ENCODE results near the gene RBL1.
"Not testable (repeated sequence)": the region's sequence is repeated elsewhere in the genome, so short reads cannot be mapped to it uniquely, and the experiment has no call there.

Gene RBL1

DNA sequence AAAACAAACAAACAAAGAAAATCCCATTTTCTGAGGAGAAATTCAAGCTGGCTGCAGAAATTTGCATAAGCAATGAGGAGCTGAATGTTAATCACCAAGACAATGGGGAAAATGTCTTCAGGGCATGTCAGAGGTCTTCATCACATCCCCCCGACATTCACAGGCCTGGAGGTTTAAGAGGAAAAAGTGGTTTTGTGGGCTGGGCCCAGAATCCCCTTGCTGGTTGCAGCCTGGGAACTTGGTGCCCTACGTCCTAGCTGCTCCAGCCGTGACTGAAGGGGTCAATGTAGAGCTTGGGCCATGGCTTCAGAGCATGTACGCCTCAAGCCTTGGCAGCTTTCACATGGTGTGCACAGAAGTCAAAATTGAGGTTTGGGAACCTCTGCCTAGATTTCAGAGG lies 101.6 kb downstream of the RBL1 start:
- DNase-seq, result not testable (repeated sequence)

DNA sequence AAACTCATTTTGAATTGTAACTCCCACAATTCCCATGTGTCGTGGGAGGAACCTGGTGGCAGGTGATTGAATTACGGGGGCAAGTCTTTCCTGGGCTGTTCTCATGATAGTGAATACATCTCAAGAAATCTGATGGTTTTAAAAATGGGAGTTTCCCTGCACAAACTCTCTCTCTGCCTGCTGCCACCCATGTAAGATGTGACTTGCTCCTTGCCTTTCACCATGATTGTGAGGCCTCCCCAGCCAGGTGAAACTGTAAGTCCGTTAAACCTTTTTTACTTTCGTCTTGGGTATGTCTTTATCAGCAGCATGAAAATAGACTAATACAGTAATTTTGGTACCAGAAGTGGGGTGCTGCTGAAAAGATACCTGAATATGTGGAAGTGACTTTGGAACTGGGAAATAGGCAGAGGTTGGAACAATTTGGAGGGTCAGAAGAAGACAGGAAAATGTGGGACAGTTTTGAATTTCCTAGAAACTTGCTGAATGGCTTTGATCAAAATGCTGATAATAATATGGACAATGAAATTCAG lies 102.9 kb downstream of the RBL1 start:
- no peak for DNase-seq

DNA sequence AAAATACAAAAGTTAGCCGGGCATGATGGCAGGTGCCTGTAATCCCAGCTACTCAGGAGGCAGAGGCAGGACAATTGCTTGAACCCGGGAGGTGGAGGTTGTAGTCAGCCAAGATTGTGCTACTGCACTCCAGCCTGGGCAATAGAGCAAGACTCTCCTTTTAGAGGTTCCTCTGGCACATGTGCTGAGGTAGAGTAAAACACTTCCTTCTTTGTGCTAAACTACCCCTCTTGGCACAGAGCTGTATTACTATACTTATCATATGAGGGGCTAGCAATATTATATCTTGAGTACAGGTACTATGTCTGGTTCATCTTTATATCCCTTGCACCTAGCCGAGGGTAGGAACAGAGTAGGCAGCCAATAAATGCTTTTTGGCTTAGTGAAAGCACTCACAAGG lies 104.1 kb downstream of the RBL1 start:
- DNase-seq, result no peak

DNA sequence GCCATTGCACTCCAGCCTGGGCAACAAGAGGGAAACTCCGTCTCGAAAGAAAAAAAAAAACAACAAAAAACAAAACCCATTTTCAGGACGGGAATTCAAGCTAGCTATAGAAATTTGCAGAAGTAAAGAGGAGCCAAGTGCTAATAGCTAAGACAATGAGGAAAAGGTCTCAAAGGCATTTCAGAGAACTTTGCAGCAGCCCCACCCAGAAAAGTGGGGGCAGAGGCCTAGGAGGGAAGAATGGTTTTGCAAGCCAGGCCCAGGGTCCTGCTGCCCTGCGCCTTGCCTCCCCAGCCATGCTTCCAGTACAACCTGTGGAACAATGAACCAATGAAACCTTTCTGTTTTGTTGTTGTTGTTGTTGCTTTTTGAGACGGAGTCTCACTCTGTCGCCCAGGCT lies 106.0 kb downstream of the RBL1 start:
- DNase-seq, result no peak

DNA sequence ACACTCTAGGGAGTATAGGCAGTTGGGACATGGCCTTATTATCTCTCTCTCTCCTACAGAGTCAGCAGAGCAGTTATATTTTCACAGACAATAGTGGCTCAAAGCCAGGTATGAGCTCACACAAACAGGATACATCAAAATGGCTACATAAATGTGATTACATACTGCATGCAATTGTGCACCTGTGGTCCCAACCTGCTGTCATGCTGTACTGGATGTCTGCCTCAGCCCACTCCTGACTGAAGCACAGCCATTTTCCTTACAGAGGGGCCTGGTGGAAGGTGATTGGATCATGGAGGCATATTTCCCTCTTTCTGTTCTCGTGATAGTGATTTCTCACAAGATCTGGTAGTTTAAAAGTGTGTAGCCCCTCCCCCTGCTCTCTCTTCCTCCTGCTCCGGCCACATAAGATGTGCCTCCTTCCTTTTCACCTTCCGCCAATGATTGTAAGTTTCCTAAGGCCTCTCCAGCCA lies 107.3 kb downstream of the RBL1 start:
- DNase-seq, result no peak

DNA sequence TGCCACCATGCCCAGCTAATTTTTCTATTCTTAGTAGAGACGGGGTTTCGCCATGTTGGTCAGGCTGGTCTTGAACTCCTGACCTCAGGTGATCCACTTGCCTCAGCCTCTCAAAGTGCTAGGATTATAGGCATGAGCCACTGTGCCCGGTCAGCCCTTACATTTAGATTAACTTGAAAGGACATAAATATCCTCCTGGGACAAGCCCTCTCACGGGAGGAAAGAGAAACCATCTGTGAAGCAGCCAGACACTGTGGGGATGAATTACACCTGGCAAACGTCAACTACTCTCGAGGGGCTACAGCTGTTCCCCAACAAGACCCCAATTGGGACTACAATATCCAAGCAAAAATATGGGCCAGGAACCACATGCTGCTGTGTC lies 111.5 kb downstream of the RBL1 start:
- DNase-seq, result no peak

DNA sequence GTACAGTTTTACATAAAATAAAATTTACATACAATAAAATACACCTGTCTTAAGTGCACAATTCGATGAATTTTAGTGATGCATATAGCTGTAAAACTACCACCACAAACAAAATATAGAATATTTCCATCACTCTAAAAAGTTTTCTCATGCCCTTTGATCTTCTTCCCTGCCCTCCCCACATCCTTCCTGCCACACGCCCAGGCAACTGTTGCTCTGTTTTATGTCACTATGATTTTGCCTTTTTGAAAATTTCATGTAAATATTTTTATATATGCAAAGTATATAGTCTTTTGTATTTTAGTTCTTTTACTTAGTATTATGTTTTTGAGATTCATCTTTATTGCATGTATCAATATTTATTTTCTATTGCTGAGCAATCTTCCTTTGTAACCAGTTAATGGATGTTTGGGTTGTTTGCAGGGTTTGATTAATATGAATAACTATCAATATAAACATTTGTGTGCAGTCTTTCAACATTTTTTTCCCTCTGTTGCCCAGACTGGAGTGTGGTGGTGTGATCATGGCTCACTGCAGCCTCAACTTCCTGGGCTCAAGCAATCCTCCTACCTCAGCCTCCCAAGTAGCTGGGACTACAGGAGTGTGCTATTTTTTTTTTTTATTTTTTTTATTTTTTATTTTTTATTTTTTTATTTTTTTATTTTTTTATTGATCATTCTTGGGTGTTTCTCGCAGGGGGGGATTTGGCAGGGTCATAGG lies 120.5 kb downstream of the RBL1 start:
- DNase-seq, result no peak

GRCh38 chr20:36974660-36975059 lies 121.1 kb downstream of the RBL1 start:
- DNase-seq, result no peak

DNA sequence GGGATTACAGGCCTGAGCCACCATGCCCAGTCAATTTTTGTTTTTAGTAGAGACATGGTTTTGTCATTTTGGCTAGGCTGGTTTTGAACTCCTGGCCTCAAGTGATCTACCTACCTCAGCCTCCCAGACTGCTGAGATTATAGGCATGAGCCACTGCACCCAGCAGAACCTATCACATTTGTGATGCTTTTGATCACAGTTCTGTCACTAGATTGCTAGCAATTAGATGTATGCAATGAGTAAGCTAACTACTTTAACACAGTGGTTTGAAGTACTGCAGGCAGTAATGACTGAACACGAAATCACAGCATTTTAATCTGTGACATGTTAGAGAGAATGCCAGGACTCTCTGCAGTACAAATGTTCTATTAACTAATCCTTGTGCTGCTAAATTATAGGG lies 124.7 kb downstream of the RBL1 start:
- DNase-seq, result no peak

GRCh38 chr20:36969478-36970186 lies 126.2 kb downstream of the RBL1 start:
- no peak for DNase-seq

- DNase-seq, result no peak
Observed at GRCh38 chr20:36969051-36969450, 126.7 kb downstream of the RBL1 start.

- DNase-seq, result no peak
Observed at GRCh38 chr20:36967636-36968035, 128.2 kb downstream of the RBL1 start.

DNA sequence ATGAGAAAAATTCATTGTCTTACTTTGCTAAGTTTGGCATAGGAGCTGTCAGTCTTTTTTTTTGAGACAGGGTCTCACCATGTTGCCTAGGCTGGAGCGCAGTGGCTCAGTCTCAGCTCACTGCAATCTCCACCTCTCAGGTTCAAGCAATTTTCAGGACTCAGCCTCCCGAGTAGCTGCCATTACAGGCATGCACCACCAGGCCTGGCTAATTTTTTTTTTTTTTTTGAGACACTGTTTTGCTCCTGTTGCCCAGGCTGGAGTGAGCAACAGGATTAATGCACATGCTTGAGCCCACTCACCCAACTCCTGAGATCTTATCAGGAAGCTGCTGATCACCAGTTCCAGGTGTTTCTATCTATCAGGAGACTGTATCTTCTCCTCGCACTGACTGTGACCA lies 128.8 kb downstream of the RBL1 start:
- not testable (repeated sequence) for DNase-seq

GRCh38 chr20:36962354-36962941 lies 133.3 kb downstream of the RBL1 start:
- not testable (repeated sequence) for DNase-seq

DNA sequence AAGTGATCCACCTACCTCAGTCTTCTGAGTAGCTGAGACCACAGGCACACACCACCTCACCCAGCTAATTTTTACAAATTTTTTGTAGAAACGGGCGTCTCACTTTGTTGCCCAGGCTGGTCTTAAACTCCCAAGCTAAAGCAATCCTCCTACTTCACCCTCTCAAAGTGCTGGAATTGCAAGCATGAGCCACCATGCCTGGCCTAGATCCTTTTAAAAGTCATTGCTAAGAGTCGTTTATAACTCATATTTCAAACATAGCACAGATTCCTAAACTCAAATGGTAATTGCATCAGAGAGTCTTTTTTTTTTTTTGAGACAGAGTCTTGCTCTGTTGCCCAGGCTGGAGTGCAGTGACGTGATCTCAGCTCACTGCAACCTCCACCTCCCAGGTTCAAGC lies 136.6 kb downstream of the RBL1 start:
- no peak for DNase-seq

DNA sequence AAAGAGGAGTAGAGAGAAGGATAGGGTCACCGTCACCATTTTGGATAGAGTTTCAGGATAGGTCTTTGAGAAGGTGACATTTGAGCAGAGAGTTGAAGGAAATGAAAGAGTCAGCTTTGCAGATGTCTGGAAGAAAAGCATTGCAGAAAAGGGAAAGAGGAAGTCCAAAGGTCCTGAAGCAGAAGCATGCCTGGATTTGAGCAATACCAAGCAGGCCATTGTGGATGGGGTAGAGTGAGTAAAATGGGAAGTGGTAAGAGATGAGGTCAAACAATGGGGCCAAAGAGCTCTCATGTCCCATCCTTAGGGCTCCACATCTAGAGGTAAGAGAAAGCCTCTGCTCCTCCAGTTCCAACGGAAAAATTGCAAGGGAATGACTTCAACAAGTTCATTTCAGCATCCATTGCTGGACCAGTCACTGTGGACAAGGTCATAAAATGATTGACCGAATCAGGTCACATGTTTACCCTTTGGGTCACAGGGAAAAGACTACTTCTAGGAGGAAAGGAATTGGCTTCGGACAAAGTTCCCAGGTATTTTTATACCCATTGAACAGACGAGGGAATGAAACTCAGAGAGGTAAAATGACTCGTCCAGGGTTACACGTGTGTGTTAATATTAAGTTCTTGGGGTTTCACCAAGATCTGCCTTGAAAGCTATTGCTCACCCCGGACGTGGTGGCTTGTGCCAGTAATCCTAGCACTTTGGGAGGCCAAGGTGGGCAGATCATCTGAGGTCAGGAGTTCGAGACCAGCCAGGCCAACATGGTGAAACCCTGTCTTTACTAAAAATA lies 137.7 kb downstream of the RBL1 start:
- DNase-seq, result no peak

- DNase-seq, result no peak
Observed at GRCh38 chr20:36956674-36957073, 139.1 kb downstream of the RBL1 start.

GRCh38 chr20:36956016-36956415 lies 139.8 kb downstream of the RBL1 start:
- DNase-seq, result no peak

DNA sequence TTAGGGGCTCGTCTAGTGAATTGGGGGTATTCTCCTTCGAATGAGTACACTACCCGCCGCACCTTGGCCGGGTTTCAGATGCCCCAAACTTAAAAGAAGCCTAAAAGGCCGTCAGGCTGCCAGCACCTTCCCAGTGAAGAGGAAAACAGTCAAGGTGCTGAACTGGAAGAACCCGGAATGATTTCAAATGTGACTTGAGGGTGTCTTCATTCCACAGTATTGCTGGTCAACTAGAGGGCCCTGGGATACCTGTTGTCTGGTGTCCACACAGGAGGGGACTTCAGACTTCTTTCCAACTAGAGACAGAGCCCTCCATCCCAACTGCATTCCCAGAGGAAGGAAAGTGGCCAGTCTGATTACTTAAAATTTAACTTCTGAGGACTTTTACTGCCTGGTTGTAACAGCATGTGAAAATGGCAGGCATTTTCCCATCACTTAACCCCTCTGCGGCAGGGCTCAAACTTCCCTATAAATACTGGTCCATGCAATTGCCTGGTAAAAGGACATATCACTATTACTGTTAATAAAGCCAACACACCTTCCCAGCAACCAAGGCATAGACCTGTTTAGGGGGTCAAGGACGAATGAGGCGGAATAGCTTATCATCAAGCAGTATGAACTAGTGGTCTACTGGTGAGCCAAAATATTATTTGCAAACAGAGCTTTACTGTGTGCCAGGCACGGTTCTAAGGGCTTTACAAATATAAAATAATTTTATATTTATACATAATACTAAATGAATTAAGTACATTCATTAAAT lies 143.6 kb downstream of the RBL1 start:
- no peak for DNase-seq

DNA sequence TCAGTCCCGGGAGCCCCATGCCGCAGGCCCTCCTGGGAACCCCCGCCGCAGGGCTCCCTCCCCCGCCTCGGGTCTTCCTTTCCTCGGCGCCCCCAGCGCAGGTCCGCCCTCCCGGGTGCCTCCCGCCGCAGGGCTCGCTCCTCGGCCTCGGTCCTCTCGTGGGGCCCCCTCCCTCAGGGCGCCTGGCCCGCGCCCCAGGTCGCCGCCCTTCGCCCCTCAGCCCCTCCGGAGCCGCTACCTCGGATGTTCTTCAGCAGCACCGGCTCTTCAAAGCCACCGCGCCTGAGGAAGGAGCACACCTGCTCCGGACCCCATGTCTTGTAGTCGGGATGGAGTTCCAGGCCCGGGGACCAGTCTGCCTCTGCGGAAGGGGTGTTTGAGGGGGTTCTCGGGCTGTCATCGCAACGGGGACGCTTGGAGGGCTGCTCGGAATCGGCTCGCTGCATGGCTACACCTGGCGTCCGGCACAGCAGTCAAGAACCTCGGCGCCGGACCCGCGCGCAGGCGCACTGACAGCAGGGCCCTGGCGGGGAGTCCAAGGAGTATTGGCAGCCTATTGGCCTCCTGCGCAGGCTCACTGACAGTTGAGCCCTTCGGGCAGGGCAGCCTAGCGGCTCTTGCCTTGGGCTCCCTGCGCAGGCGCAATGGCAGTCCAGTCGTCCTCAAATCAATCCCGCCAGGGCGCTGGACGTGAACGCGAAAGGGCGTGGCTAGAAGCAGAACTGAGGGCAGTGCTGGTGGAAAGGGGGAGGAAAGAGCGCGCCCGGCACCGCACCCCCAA lies 144.4 kb downstream of the RBL1 start, which contains the start of gene SAMHD1:
TSS of gene SAMHD1 (minus strand) at position 511 of the 781 bp plus-strand sequence. CDS start at position 446, 65 bp downstream.
- DNase-seq, result peak; percentile 64
